ENCODE results near the gene RAD51D.
"Not testable (repeated sequence)": the region's sequence is repeated elsewhere in the genome, so short reads cannot be mapped to it uniquely, and the experiment has no call there.

RAD51D gene

GRCh38 chr17:35064516-35065215 lies 55.0 kb downstream of the RAD51D start:
- no peak for DNase-seq

GRCh38 chr17:35063514-35064223 lies 56.0 kb downstream of the RAD51D start, which contains the start of gene RFFL:
RFFL (minus strand) TSS chr17:35063707; CDS start chr17:35026553, 37,154 bp downstream.
- peak; percentile 88 to 89 for DNase-seq

- no peak for DNase-seq
These were observed 57.4 kb downstream of the RAD51D start for GRCh38 chr17:35062308-35062707.

GRCh38 chr17:35057332-35057915 lies 62.2 kb downstream of the RAD51D start:
- DNase-seq = no peak

- no peak for DNase-seq
These were observed 63.6 kb downstream of the RAD51D start for GRCh38 chr17:35056013-35056412.

GRCh38 chr17:35053204-35053603 lies 66.5 kb downstream of the RAD51D start:
- DNase-seq = no peak

- no peak for DNase-seq
These were observed 66.9 kb downstream of the RAD51D start for GRCh38 chr17:35052780-35053179.

GRCh38 chr17:35052241-35052610 lies 67.4 kb downstream of the RAD51D start:
- DNase-seq = no peak

- DNase-seq = peak in 1 of 2 donors; percentile 34
These were observed 68.0 kb downstream of the RAD51D start for GRCh38 chr17:35051579-35052240.

- DNase-seq = peak; percentile 70 to 81
These were observed 68.5 kb downstream of the RAD51D start for GRCh38 chr17:35051183-35051578.

- no peak for DNase-seq
These were observed 69.5 kb downstream of the RAD51D start for GRCh38 chr17:35050170-35050569.

GRCh38 chr17:35048685-35049379 lies 70.8 kb downstream of the RAD51D start:
- no peak for DNase-seq

- DNase-seq = peak; percentile 58 to 77
These were observed 72.8 kb downstream of the RAD51D start for GRCh38 chr17:35046740-35047283.

GRCh38 chr17:35046245-35046644 lies 73.4 kb downstream of the RAD51D start:
- no peak for DNase-seq

- not testable (repeated sequence) for DNase-seq
These were observed 74.1 kb downstream of the RAD51D start for GRCh38 chr17:35045458-35045979.

GRCh38 chr17:35044181-35044580 lies 75.5 kb downstream of the RAD51D start:
- DNase-seq = no peak
